K562 (cell line): ENCODE data around the gene KCND1. TPM values are rescaled to one million over a fixed set of nuclear protein-coding genes. Genes with fewer than 3 reads are reported as not detected.

Experiments
- ARID4B ChIP-seq: sonication (generic); formaldehyde crosslinking; IDR thresholded peaks from 2 replicates; pipeline ENCODE4 v1.8.0; 2022; ENCODE audit warnings: mild to moderate bottlenecking, missing genetic modification reagents
- CC2D1A ChIP-seq: fragments of 450-650 bp; IDR thresholded peaks from 2 replicates; pipeline ENCODE4 v1.6.1; 2017; ENCODE audit warnings: mild to moderate bottlenecking
- DACH1 ChIP-seq: fragments of 450-650 bp; IDR thresholded peaks from 2 replicates; pipeline ENCODE4 v1.6.1; 2018; ENCODE audit not compliant: partially characterized antibody
- ESRRB ChIP-seq: fragments of 250-450 bp; sonication (Bioruptor Pico); IDR thresholded peaks from 2 replicates; pipeline ENCODE4 v1.5.0; 2020; ENCODE audit warnings: mild to moderate bottlenecking, moderate library complexity, borderline replicate concordance
- HDAC2 ChIP-seq: fragments of 450-650 bp; IDR thresholded peaks from 2 replicates; pipeline ENCODE4 v1.6.1; 2016; ENCODE audit warnings: mild to moderate bottlenecking
- HDAC8 ChIP-seq: fragments of 450-650 bp; IDR thresholded peaks from 2 replicates; pipeline ENCODE4 v1.6.1; 2016; ENCODE audit warnings: mild to moderate bottlenecking, missing genetic modification characterization, moderate library complexity, missing compliant biosample characterization
- JUND ChIP-seq, 2 experiments: IDR thresholded peaks; 2 replicates in 1 of 2; 3 replicates in 1 of 2; pipeline ENCODE4 v1.6.1; 2011; ENCODE audit warnings: borderline replicate concordance in 2 of 2, low read depth in 2 of 2, low read length in 2 of 2, improper control_type of control experiment in 1 of 2, missing biosample characterization in 1 of 2, missing genetic modification characterization in 1 of 2, missing genetic modification reagents in 1 of 2
- KAT8 ChIP-seq: fragments of 450-650 bp; IDR thresholded peaks from 2 replicates; pipeline ENCODE4 v1.6.1; 2016; ENCODE audit warnings: low read depth, mild to moderate bottlenecking
- OTX1 ChIP-seq: fragments of 450-650 bp; formaldehyde crosslinking; IDR thresholded peaks from 2 replicates; pipeline ENCODE4 v1.4.0; 2022; ENCODE audit warnings: mild to moderate bottlenecking
- PTRF ChIP-seq: fragments of 450-650 bp; IDR thresholded peaks from 2 replicates; pipeline ENCODE4 v1.6.1; 2016; ENCODE audit warnings: mild to moderate bottlenecking, missing genetic modification characterization, missing compliant biosample characterization
- PTTG1 ChIP-seq: fragments of 450-650 bp; IDR thresholded peaks from 2 replicates; pipeline ENCODE4 v1.6.1; 2016; ENCODE audit warnings: low read depth, mild to moderate bottlenecking, missing genetic modification characterization, missing compliant biosample characterization
- PYGO2 ChIP-seq: fragments of 450-650 bp; IDR thresholded peaks from 2 replicates; pipeline ENCODE4 v1.6.1; 2016; ENCODE audit warnings: mild to moderate bottlenecking, missing genetic modification characterization, moderate library complexity, missing compliant biosample characterization
- TCF7 ChIP-seq: sonication (generic); IDR thresholded peaks from 2 replicates; pipeline ENCODE4 v1.6.1; 2016; ENCODE audit warnings: antibody characterized with exemption, borderline replicate concordance
- THRAP3 ChIP-seq: fragments of 450-650 bp; IDR thresholded peaks from 2 replicates; pipeline ENCODE4 v1.6.1; 2016; ENCODE audit warnings: mild to moderate bottlenecking, inconsistent platforms, borderline replicate concordance
- TOE1 ChIP-seq, 2 experiments: fragments of 450-650 bp in 1 of 2; sonication (generic) in 1 of 2; formaldehyde crosslinking in 1 of 2; IDR thresholded peaks; 2 replicates each; pipeline versions ENCODE4 v1.7.1 to v1.8.0; 2016 to 2022; ENCODE audit warnings: borderline replicate concordance in 2 of 2, mild to moderate bottlenecking in 2 of 2, antibody characterized with exemption in 1 of 2, inconsistent platforms in 1 of 2, low read depth in 1 of 2, missing genetic modification reagents in 1 of 2, moderate library complexity in 1 of 2
- TRIM24 ChIP-seq, 2 experiments: fragments of 450-650 bp; IDR thresholded peaks; 2 replicates each; pipeline ENCODE4 v1.6.1; 2016
- ZBED1 ChIP-seq: IDR thresholded peaks from 2 replicates; pipeline ENCODE4 v1.6.1; 2014
- ZBTB2 ChIP-seq: fragments of 450-650 bp; IDR thresholded peaks from 2 replicates; pipeline ENCODE4 v1.6.1; 2016; ENCODE audit warnings: antibody characterized with exemption
- ZEB2 ChIP-seq: fragments of 450-650 bp; IDR thresholded peaks from 2 replicates; pipeline ENCODE4 v1.6.1; 2016
- ZFP91 ChIP-seq: sonication (generic); formaldehyde crosslinking; IDR thresholded peaks from 2 replicates; pipeline ENCODE4 v1.8.0; 2022; ENCODE audit warnings: mild to moderate bottlenecking, missing genetic modification reagents
- ZNF12 ChIP-seq: sonication (generic); formaldehyde crosslinking; IDR thresholded peaks from 2 replicates; pipeline ENCODE4 v1.4.0; 2020; ENCODE audit warnings: mild to moderate bottlenecking, missing genetic modification reagents
- ZNF354B ChIP-seq: fragments of 250-450 bp; sonication (Bioruptor Pico); IDR thresholded peaks from 2 replicates; pipeline ENCODE4 v1.4.0; 2020
- ZNF444 ChIP-seq: fragments of 250-450 bp; sonication (Bioruptor Pico); IDR thresholded peaks from 2 replicates; pipeline ENCODE4 v1.4.0; 2020; ENCODE audit warnings: mild to moderate bottlenecking, moderate library complexity
- polyA plus RNA-seq, 8 experiments: library from polyadenylated mRNA; depleted of rRNA in 4 of 8; stranded (reverse) in 5 of 8; unstranded in 3 of 8; fragments of >200 nt; fragmentation: Nextera tagmentation in 2 of 8; fragmentation: Illumina TruSeq in 1 of 8; extraction: Ambion mirVana in 2 of 8; extraction: Trizol in 1 of 8; gene quantifications; 2 replicates each; pipeline versions ENCODE4 v1.2.1 to v1.2.3, GENCODE V29; 2011 to 2014; ENCODE audit warnings: inconsistent platforms in 1 of 8, missing spikeins in 1 of 8
- total RNA-seq, 7 experiments: library from RNA; depleted of rRNA in 6 of 7; stranded (reverse); fragments of >200 nt in 6 of 7; fragmentation: Illumina TruSeq in 2 of 7; extraction: Trizol in 2 of 7; gene quantifications; 2 replicates each; pipeline versions ENCODE4 v1.2.1 to v1.2.3, GENCODE V29; 2011 to 2021; ENCODE audit warnings: low replicate concordance in 1 of 7

KCND1 gene
- total and polyA plus RNA-seq, 9 of the 15 experiments (the other 6 are each of a cell fraction or from before 2014, with no cell fraction given) = 0.06 to 0.83 (median 0.39) TPM; not detected in 1

- TF ChIP-seq TCF7 (no peak), ZNF444 (CRISPR knock-in tag) (no peak), ZFP91 (CRISPR knock-in tag) (no peak), ESRRB (CRISPR knock-in tag) (no peak), ZBTB2 (no peak), ZEB2 (no peak), PTRF (tag) (no peak), THRAP3 (no peak), KAT8 (no peak), ARID4B (CRISPR knock-in tag) (peak; percentile 58; the same call in 1 of the 2 replicates), HDAC2 (no peak), DACH1 (no peak), ZBED1 (no peak), TRIM24 (IDR thresholded peaks at IDR 0.05) (no peak), JUND (IDR thresholded peaks at IDR 0.05; ENCODE audit: borderline replicate concordance, low read depth, low read length) (no peak), JUND (tag; IDR thresholded peaks at IDR 0.05; ENCODE audit: borderline replicate concordance, low read depth, low read length) (peak; percentile 28; the same call in 1 of the 3 replicates), HDAC8 (tag) (no peak), TOE1 (IDR thresholded peaks at IDR 0.05; ENCODE audit: borderline replicate concordance) (no peak), TOE1 (CRISPR knock-in tag; IDR thresholded peaks at IDR 0.05; ENCODE audit: borderline replicate concordance, low read depth) (no peak), PYGO2 (tag) (no peak), CC2D1A (no peak), OTX1 (CRISPR knock-in tag) (no peak), ZNF354B (CRISPR knock-in tag) (no peak), ZNF12 (peak; percentile 65; the same call in 1 of the 2 replicates), PTTG1 (tag) (no peak)
These were observed 52.9 kb downstream of the KCND1 start, which contains the start of gene PIM2 (continued) for GRCh38 chrX:48918643-48919340.
